Measurements from ENCODE around the gene GPATCH2.

Gene GPATCH2

DNA sequence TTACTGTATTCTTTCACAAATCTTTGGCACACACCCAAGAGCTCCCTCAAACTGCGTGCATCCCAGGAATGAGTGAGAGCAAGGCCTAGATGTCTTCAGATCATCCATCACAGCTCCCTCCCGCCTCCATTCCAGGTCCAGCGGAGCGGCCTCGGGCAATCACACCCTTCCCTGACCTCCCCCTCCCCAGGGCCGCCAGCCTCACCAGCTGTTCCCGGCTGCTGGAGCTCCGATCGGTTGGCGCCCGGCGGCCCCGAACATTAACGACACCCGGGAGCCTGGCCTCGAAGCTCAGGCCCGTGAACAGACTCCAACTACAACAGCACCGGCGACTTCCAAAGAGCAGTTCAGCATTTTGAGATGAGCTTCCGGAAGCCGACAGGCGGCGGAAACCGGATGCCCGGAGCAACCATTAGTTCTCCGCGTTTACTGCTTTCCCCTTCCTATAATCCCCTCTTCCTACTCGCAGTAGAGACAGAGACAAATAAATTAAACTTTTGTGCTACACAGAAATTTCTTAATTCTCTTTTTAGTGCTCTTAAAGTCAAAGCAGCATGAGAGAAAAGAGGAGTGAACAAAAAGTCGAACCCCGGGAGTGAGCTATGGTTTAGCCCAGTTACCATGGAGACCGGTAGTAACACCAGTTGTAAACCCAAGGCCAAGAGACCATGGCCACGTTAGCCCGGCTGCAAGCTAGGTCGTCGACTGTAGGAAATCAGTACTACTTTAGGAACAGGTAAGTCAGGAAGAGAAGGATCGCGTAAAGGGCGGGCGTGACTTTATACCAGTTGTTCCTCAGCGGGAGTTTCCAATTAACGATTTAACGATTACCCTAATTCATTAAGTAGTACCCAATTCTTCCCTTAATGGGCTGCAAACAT is at the start of gene GPATCH2, which contains the start of gene SPATA17:
Gene GPATCH2 (minus strand): TSS at position 380 of the 881 bp plus-strand sequence. CDS start 119 bp downstream, at position 261.
Gene SPATA17 (plus strand): TSS at position 634 of the 881 bp plus-strand sequence. CDS start 35 bp downstream, at position 669.
- DNase-seq: peak; percentile 72 to 89 (median 80)
- intact Hi-C loops (cut with DNase I): no loop called here

- peak in 1 of 42 donors; percentile 2 for DNase-seq
- intact Hi-C loops (cut with DNase I): no loop called here
These were observed 43.3 kb upstream of the GPATCH2 start for GRCh38 chr1:217674028-217674729.

GRCh38 chr1:217673387-217673786 is 42.5 kb upstream of the GPATCH2 start:
- no peak for DNase-seq
- intact Hi-C loops (cut with DNase I): no loop called here

- intact Hi-C loops (cut with DNase I): no loop called here
- DNase-seq: no peak
These were observed 37.6 kb upstream of the GPATCH2 start for GRCh38 chr1:217668351-217668940.

- intact Hi-C loops (cut with DNase I): no loop called here
- DNase-seq: no peak
These were observed 30.5 kb upstream of the GPATCH2 start for GRCh38 chr1:217661407-217661806.

- peak in 2 of 42 donors; percentile 11 to 20 for DNase-seq
- intact Hi-C loops (cut with DNase I): no loop called here
These were observed 29.6 kb upstream of the GPATCH2 start for GRCh38 chr1:217660353-217661062.

- no peak for DNase-seq
These were observed 19.8 kb upstream of the GPATCH2 start for GRCh38 chr1:217650674-217651073.

GRCh38 chr1:217647791-217648190 is 16.9 kb upstream of the GPATCH2 start:
- no peak for DNase-seq
- intact Hi-C loops (cut with DNase I): no loop called here

More at GRCh38 chr1:217650674-217651073, 19.8 kb upstream of the GPATCH2 start:
- intact Hi-C loops (cut with DNase I): no loop called here

- peak in 1 of 42 donors; percentile 9 for DNase-seq
- intact Hi-C loops (cut with DNase I): no loop called here
These were observed 11.6 kb upstream of the GPATCH2 start for GRCh38 chr1:217642455-217642854.

- intact Hi-C loops (cut with DNase I): no loop called here
- no peak for DNase-seq
These were observed 3.5 kb downstream of the GPATCH2 start for GRCh38 chr1:217627431-217627830.

- intact Hi-C loops (cut with DNase I): no loop called here
- no peak for DNase-seq
These were observed 4.6 kb downstream of the GPATCH2 start for GRCh38 chr1:217626321-217626720.

DNA sequence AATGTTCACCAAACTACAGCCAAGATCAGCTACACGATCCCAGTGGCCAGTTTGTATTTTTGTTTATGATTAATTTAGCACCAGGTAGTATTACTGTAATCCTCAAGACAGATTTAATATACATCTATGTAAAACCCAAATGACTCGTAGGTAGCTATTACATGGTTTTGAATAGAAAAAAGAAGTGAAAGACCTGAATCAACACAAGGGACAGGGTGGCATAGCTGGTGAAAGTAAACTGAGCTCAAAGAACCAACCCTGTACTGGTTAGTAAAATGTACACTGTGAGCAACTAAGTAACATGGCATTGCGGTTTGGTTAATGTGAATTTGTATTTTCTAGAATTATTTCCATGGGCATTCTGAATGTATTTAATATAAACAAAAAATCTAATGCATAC is 8.8 kb downstream of the GPATCH2 start:
- intact Hi-C loops (cut with DNase I): no loop called here

DNA sequence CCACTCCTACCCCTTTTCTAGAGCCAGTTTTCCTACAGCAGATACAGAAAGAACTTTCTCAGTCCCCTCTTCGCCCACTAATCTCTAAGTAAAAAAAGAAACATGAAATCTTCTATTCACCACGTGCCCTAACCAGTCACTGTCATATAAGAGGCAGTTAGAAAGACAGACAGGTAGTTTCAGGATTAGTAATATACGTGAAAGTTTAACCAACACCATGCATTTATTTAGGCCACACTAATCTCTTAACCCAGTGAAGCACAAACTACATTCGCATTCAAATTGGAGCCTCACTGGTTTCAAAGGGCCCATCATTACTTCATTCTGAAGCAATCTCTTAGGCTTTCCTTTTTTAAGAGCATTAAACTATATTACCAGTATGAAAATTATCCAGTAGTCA is 10.1 kb downstream of the GPATCH2 start:
- DNase-seq: no peak
- intact Hi-C loops (cut with DNase I): no loop called here

More for the DNA sequence above, 8.8 kb downstream of the GPATCH2 start:
- no peak for DNase-seq

GRCh38 chr1:217617126-217617525 is 13.8 kb downstream of the GPATCH2 start:
- no peak for DNase-seq
- intact Hi-C loops (cut with DNase I): no loop called here

DNA sequence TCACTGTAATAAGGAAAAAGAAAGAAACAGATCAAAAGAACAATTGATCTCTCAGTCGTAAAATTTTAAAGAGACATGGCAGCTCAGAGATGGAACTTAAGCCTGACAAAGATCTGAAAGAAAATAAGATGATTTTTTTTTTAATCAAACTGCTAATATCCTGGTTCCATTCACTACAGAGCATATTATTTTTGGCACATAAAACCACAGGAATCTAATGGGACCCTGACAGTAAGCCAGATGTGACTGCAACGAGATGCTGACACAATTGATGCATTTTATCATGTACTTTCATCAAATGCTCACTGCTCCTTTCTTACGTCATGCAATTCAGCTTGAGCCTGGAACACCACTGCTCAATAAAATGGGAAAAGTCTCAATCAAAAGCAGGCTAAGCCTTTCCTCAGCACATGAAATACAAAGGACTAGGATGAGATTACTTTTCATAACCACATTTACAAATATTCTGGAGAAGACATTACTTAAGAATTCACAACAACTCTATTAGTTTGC is 16.6 kb downstream of the GPATCH2 start:
- no peak for DNase-seq
- intact Hi-C loops (cut with DNase I): no loop called here

DNA sequence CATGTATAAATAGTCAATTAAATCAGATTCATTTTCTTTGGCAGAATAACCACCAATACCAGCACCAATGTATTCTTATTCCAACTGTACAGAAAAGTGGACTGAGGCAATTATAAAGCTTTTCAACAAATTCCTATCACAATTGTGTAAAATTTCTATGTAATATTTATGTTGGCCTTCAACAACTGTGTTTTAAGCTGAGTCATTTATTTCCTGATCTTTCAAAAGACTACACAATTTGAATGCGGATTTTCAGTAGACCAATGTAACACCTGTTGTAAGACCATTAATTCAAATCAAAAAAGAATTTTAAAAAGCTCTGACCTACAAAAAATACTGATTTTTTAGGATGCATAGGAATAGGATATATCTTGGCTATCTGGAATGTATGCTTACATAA is 25.5 kb downstream of the GPATCH2 start:
- intact Hi-C loops (cut with DNase I): no loop called here
- DNase-seq: no peak

DNA sequence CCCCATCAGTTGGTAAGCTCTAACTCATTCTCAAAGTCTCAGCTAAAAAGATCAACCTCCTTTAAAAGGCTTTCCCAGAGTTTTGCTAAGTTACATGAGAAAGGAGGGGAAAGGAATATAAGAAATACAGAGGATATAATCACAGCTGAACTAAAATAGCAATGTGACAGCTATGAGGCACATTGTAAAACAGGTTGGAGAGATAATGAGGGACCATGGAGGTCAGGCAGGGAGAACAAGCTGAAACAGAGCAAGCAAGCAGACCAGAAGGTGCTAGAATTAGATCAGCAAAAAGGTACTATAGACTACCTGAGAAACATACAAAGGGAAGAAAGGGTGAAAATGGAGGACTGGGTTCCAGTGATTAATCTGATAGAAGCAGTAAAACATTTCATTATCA is 28.5 kb downstream of the GPATCH2 start:
- DNase-seq: no peak
- intact Hi-C loops (cut with DNase I): no loop called here

DNA sequence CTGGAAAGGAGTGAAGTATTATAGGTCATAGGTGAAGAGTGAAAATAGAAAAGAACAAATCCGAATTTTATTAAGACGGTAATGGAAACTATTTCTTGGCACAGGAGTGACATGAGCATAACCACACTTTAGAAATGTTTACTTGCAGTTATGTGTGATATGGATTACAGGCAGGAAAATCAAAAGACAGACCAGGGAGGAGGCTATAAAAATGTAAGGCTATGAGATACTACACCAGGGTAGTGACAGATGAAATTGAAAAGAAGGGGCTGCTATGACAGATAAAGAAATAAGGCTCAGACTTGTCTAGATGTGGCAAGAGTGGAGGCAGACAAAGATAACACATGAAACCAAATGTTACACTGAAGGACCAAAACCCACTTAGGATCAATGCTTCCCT is 31.7 kb downstream of the GPATCH2 start:
- DNase-seq: no peak
- intact Hi-C loops (cut with DNase I): no loop called here

- DNase-seq: no peak
These were observed 40.3 kb downstream of the GPATCH2 start for GRCh38 chr1:217590598-217590997.

More at GRCh38 chr1:217590598-217590997, 40.3 kb downstream of the GPATCH2 start:
- intact Hi-C loops (cut with DNase I): no loop called here
